GM10248 (cell line): ENCODE data around the gene LRIT1.

Source experiments
- CTCF ChIA-PET: fragments of 300-600 bp; sonication (Branson Sonifier 250); formaldehyde crosslinking; extraction: SDS; loops from one replicate; lab custom pipeline; 2021; ENCODE audit warnings: antibody characterized with exemption; lab: Yijun Ruan, JAX
- POLR2A ChIA-PET: fragments of 350-650 bp; sonication (Branson Sonifier 250); formaldehyde crosslinking; extraction: SDS; loops from one replicate; lab custom pipeline; 2020; ENCODE audit warnings: antibody characterized with exemption; lab: Yijun Ruan, JAX
- DNase-seq: peaks from one replicate; pipeline ENCODE4 v3.0.0; 2012; ENCODE audit errors: extremely low spot score
- TF ChIP-seq, protein P1 (sequence below): IDR thresholded peaks from 2 replicates; pipeline ENCODE4 v1.5.1; 2012; ENCODE audit warnings: mild to moderate bottlenecking, low read depth; ENCODE audit errors: extremely low read depth, missing control alignments, control extremely low read depth

The LRIT1 gene

DNA sequence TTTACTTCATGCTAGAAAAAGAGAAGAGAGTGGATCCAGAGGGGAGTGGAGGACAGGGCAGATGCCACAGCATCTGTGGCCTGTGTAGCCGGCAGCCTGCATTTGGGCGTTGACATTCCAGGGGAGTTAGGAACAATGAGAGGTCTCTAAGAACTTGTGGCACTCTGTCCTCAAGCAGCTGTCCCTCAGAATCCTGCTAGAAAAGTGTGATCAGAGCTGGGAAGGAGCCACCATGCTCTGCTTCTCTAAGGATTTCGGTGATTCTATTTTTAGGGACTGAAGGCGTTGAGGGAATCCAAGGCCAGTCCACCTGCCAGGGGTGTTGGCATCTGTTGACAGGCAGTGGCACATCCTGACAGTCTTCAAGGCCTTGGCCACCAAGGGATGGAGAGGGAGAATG, 23.6 kb downstream of the LRIT1 start:
- TF ChIP-seq, protein P1, sequence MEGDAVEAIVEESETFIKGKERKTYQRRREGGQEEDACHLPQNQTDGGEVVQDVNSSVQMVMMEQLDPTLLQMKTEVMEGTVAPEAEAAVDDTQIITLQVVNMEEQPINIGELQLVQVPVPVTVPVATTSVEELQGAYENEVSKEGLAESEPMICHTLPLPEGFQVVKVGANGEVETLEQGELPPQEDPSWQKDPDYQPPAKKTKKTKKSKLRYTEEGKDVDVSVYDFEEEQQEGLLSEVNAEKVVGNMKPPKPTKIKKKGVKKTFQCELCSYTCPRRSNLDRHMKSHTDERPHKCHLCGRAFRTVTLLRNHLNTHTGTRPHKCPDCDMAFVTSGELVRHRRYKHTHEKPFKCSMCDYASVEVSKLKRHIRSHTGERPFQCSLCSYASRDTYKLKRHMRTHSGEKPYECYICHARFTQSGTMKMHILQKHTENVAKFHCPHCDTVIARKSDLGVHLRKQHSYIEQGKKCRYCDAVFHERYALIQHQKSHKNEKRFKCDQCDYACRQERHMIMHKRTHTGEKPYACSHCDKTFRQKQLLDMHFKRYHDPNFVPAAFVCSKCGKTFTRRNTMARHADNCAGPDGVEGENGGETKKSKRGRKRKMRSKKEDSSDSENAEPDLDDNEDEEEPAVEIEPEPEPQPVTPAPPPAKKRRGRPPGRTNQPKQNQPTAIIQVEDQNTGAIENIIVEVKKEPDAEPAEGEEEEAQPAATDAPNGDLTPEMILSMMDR = no peak
- DNase-seq = no peak
- POLR2A ChIA-PET = no interaction called here
- CTCF ChIA-PET = interaction anchor here (1.3 to 6.9 kb wide), 3 partner anchors 10 to 70 kb away, joined by 5 to 74 read pairs (median 7); no protein-coding TSS in a partner anchor

DNA sequence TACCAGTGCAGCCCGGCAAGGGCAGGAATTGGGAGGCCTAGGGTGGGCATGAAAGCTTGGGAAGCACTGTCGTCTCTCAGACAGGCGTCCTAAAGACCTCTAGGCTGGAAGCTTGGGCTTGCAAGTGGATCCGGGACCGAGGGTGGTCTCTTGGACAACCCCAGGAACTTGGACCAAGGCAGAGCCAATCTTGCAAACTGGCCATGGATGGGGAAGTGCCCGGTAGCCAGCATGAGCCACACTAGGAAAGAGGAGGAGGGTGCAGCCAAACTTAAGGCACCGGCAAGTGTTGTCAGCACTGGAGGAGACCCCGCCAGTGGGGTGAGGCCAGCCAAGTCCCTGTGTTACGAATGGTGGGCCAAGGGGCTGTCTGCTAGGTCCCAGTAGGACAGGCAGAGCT, 24.5 kb downstream of the LRIT1 start:
- TF ChIP-seq, protein P1 = no peak
- ChIA-PET POLR2A (no interaction called here), CTCF (interaction anchor here (1.3 to 6.9 kb wide), 3 partner anchors 9 to 69 kb away, joined by 5 to 74 read pairs (median 7); no protein-coding TSS in a partner anchor)
- DNase-seq = no peak

DNA sequence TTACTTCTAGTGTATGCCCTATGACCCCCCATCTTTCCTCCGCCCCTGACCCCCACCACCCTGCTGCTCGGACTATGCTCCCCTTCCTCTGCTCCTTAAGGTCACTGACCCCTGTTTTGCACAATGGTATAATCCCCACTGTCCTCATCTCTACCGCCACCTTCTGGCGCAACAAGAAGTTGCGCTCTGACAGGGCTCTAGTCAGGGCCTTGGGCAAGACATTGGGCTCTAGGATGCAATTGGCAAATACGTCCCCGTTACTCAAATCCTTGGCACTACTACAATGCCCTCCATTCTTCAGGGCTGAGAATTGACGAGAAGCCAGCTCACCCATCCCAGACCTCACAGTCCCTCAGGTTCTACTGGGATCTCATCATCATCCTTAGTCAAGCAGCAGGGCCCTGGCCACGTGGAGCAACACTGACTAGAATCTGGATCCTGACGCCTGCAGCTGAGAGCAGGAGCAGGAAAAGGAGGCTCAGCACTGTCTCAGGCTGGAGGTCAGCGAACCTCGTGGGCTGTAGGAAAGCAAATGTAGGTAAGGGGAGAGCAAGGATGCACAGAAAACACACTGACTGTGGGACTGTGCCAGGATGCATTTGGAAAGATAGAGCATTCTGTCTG, 26.6 kb downstream of the LRIT1 start:
- POLR2A ChIA-PET = no interaction called here
- CTCF ChIA-PET = interaction anchor here (0.6 to 6.9 kb wide), 25 partner anchors 10 to 330 kb away, joined by 3 to 74 read pairs (median 4); partner anchors contain the start of genes GHITM and LRIT2
- DNase-seq = peak; percentile 68
- TF ChIP-seq, protein P1 = peak; percentile 62

DNA sequence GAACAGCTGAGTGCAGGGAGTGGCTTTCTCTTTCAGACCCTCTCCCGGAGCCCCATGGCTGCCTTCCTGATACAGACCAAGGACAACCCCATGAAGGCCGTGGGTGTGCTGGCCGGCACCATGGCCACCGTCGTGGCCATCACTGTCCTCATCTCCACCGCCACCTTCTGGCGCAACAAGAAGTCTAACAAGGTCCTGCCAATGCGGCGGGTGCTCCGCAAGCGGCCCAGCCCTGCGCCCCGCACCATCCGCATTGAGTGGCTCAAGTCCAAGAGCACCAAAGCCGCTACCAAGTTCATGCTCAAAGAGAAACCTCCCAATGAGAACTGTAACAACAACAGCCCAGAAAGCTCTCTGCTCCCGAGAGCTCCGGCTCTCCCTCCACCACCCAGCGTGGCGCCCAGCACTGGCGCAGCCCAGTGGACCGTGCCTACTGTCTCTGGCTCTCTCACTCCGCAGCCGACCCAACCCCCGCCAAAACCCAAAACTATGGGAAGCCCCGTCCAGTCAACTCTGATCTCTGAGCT, 27.2 kb downstream of the LRIT1 start:
- ChIA-PET POLR2A (no interaction called here), CTCF (interaction anchor here (0.7 to 6.9 kb wide), 21 partner anchors 11 to 331 kb away, joined by 3 to 74 read pairs (median 4); partner anchors contain the start of gene GHITM)
- DNase-seq = no peak
- TF ChIP-seq, protein P1 = no peak

DNA sequence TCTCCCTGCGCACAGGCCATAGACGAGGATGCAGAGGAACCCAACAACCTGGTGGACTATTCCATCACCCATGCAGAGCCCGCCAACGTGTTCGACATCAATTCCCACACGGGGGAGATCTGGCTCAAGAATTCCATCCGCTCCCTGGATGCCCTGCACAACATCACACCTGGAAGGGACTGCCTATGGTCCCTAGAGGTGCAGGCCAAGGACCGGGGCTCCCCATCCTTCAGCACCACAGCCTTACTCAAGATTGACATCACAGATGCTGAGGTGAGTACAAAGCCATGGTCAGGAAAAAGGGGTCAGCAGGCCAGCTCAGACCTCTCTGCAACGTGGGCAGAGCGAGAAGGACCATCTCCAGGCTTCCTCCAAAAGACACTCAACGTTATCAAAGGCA, 28.3 kb downstream of the LRIT1 start:
- ChIA-PET POLR2A (no interaction called here), CTCF (interaction anchor here (1.3 to 6.9 kb wide), 5 partner anchors 10 to 324 kb away, joined by 3 to 74 read pairs (median 4); no protein-coding TSS in a partner anchor)
- TF ChIP-seq, protein P1 = no peak
- no peak for DNase-seq

DNA sequence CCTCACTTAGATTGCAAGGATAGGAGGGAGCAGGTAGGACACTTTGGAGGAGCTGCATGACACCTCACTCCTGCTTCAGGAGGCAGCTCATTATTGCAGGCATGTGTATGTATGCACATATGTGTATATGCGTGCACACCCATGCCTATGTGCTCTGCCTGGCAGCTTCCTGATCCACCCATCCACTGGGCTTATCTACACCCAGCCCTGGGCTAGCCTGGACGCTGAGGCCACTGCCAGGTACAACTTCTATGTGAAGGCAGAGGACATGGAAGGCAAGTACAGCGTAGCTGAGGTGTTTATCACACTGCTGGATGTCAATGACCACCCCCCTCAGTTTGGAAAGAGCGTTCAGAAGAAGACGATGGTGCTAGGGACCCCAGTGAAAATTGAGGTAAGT, 29.3 kb downstream of the LRIT1 start:
- ChIA-PET CTCF (interaction anchor here (1.3 to 6.9 kb wide), 4 partner anchors 9 to 325 kb away, joined by 3 to 74 read pairs (median 8); no protein-coding TSS in a partner anchor), POLR2A (no interaction called here)
- DNase-seq = no peak
- TF ChIP-seq, protein P1 = no peak
